Mesenchymal stem cell (in vitro differentiated cells and primary cell): ENCODE results near the gene PIK3IP1.

ENCODE experiments used
- DNase-seq: peaks from one replicate; pipeline ENCODE4 v3.0.0-alpha.2; 2013
- H2AFZ ChIP-seq: one replicate; pipeline ENCODE4 v1.6.1; 2013; ENCODE audit warnings: low read depth, mild to moderate bottlenecking, control low read depth, inconsistent platforms, low read length, moderate library complexity
- H2AK5ac ChIP-seq: 2 replicates; pipeline ENCODE4 v1.6.1; 2013; ENCODE audit warnings: low read length, moderate library complexity, mild to moderate bottlenecking, inconsistent platforms; ENCODE audit not compliant: severe bottlenecking
- H2BK120ac ChIP-seq: one replicate; pipeline ENCODE4 v1.6.1; 2013; ENCODE audit warnings: low read depth, mild to moderate bottlenecking, inconsistent platforms, low read length, moderate library complexity
- H2BK12ac ChIP-seq, 2 experiments: one replicate each; pipeline ENCODE4 v1.6.1; 2013; ENCODE audit warnings: inconsistent platforms in 2 of 2, low read length in 2 of 2, mild to moderate bottlenecking in 2 of 2, moderate library complexity in 2 of 2, control low read depth in 1 of 2
- H2BK15ac ChIP-seq: one replicate; pipeline ENCODE4 v1.6.1; 2013; ENCODE audit warnings: mild to moderate bottlenecking, low read depth, inconsistent platforms; ENCODE audit not compliant: poor library complexity, severe bottlenecking
- H2BK5ac ChIP-seq: 2 replicates; pipeline ENCODE4 v1.6.1; 2013; ENCODE audit warnings: low read depth, mild to moderate bottlenecking, low read length, control low read depth, inconsistent platforms; ENCODE audit not compliant: poor library complexity, severe bottlenecking
- H3K14ac ChIP-seq, 2 experiments: one replicate each; pipeline ENCODE4 v1.6.1; 2013; ENCODE audit warnings: inconsistent platforms in 2 of 2, low read length in 2 of 2, control low read depth in 1 of 2, mild to moderate bottlenecking in 1 of 2, moderate library complexity in 1 of 2
- H3K18ac ChIP-seq, 2 experiments: one replicate each; pipeline ENCODE4 v1.6.1; 2013; ENCODE audit warnings: inconsistent platforms in 2 of 2, low read length in 2 of 2, control low read depth in 1 of 2, low read depth in 1 of 2, mild to moderate bottlenecking in 1 of 2
- H3K23ac ChIP-seq, 2 experiments: one replicate each; pipeline ENCODE4 v1.6.1; 2013; ENCODE audit warnings: inconsistent platforms in 2 of 2, low read length in 2 of 2, mild to moderate bottlenecking in 2 of 2, moderate library complexity in 2 of 2, control low read depth in 1 of 2
- H3K27ac ChIP-seq: 2 replicates; pipeline ENCODE4 v1.5.1; 2013; ENCODE audit warnings: mild to moderate bottlenecking, moderate library complexity, low read length, control low read depth, inconsistent platforms; ENCODE audit not compliant: poor library complexity, severe bottlenecking
- H3K27me3 ChIP-seq, 2 experiments: 2 replicates each; pipeline versions ENCODE4 v1.6.1 to v1.7.0; 2013; ENCODE audit warnings: low read length in 2 of 2, mild to moderate bottlenecking in 2 of 2, moderate library complexity in 2 of 2, control low read depth in 1 of 2, inconsistent platforms in 1 of 2; ENCODE audit not compliant: control insufficient read depth in 1 of 2, insufficient read depth in 1 of 2
- H3K36me3 ChIP-seq, 2 experiments: 2 replicates each; pipeline versions ENCODE4 v1.6.1 to v1.7.0; 2013; ENCODE audit warnings: low read length in 2 of 2, control low read depth in 1 of 2, inconsistent platforms in 1 of 2, low read depth in 1 of 2, mild to moderate bottlenecking in 1 of 2; ENCODE audit not compliant: insufficient read depth in 2 of 2, control insufficient read depth in 1 of 2
- H3K4ac ChIP-seq, 2 experiments: one replicate each; pipeline ENCODE4 v1.6.1; 2013; ENCODE audit warnings: inconsistent platforms in 2 of 2, low read length in 2 of 2, mild to moderate bottlenecking in 2 of 2, moderate library complexity in 2 of 2, control low read depth in 1 of 2, low read depth in 1 of 2
- H3K4me1 ChIP-seq: 2 replicates; pipeline ENCODE4 v1.6.1; 2013; ENCODE audit warnings: low read depth, low read length, control low read depth; ENCODE audit not compliant: control insufficient read depth, insufficient read depth
- H3K4me2 ChIP-seq: 2 replicates; pipeline ENCODE4 v1.6.1; 2013; ENCODE audit warnings: low read length, mild to moderate bottlenecking, inconsistent platforms; ENCODE audit not compliant: poor library complexity, severe bottlenecking
- H3K4me3 ChIP-seq, 2 experiments: 2 replicates each; pipeline versions ENCODE4 v1.5.1 to v1.7.0; 2013; ENCODE audit warnings: low read length in 2 of 2, mild to moderate bottlenecking in 2 of 2, control low read depth in 1 of 2, low read depth in 1 of 2; ENCODE audit not compliant: insufficient read depth in 1 of 2
- H3K79me1 ChIP-seq: replicated peaks from 2 replicates; pipeline ENCODE4 v1.6.1; 2013; ENCODE audit warnings: mild to moderate bottlenecking, control low read depth, low read length, inconsistent platforms; ENCODE audit not compliant: poor library complexity, severe bottlenecking
- H3K9ac ChIP-seq: 2 replicates; pipeline ENCODE4 v1.7.0; 2013; ENCODE audit warnings: mild to moderate bottlenecking, low read length, moderate library complexity
- H3K9me3 ChIP-seq: 2 replicates; pipeline ENCODE4 v1.7.0; 2013; ENCODE audit warnings: mild to moderate bottlenecking, low read length; ENCODE audit not compliant: control insufficient read depth
- H4K8ac ChIP-seq: one replicate; pipeline ENCODE4 v1.6.1; 2013; ENCODE audit warnings: inconsistent platforms, mild to moderate bottlenecking, low read length, moderate library complexity
- H4K91ac ChIP-seq: one replicate; pipeline ENCODE4 v1.6.1; 2013; ENCODE audit warnings: mild to moderate bottlenecking, low read length, inconsistent platforms
- WGBS: methylation state at CpG from one replicate; pipeline ENCODE4 v1.1.7; 2013; ENCODE audit warnings: mixed read lengths; 5-methylcytosine and 5-hydroxymethylcytosine counted together

Gene PIK3IP1

DNA sequence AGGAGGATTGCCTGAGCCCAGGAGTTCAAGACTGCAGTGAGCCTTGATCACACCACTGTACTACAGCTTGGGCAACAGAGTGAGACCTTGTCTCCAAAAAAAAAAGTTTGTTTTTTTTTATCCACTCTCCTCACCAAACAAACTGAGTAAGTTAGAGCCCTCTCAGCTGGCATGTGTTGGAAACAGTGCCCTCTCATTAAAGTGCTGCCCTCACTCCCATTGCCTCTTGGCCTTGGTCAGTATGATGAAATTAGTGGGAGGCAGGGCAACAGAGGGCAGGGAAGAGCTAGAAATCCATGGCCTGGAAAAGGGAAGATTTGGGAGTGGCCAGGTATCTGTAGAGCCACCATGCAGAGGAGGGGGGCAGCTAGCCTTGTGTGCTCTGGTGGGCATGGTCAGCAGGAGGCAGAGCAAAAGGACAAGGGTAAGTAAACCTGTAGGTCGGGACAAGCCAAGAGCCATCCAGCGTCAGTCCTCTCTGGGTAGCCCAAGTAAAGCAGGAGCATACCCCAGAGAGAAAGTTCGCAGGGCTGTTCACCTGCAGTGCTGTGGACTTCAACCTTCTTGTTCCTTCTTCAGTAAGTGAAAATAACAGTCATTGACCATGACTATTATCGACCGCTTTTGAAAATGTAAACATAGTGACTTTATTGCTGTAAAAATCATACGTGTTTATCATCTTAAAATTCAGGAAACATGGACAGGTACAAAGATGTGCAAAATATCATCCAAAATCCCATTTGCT, 28.2 kb downstream of the PIK3IP1 start:
- Histone ChIP-seq H4K91ac (no peak overlapping the region), H3K27ac (no peak overlapping the region), H3K4ac (no peak overlapping the region), H3K36me3 (peaks cover 69 to 73% of the 10 kb centered on the region in 2 experiments), H3K4me2 (no peak overlapping the region), H3K4me3 (no peak overlapping the region), H3K9me3 (no peaks in the 10 kb centered on the region), H2BK15ac (no peak overlapping the region), H3K23ac (no peak overlapping the region), H3K9ac (no peak overlapping the region), H3K79me1 (peaks cover 30% of the 10 kb centered on the region), H2AFZ (no peak overlapping the region), H3K27me3 (no peaks in the 10 kb centered on the region), H2BK12ac (no peak overlapping the region), H2BK120ac (no peak overlapping the region), H2BK5ac (no peak overlapping the region), H4K8ac (no peak overlapping the region), H3K14ac (no peak overlapping the region), H3K4me1 (no peaks in the 10 kb centered on the region), H3K18ac (no peak overlapping the region), H2AK5ac (no peak overlapping the region)
- DNase-seq = no peak
- WGBS = 91% methylated on average over 6 of the region's 6 CpGs

- H3K4ac ChIP-seq = no peak overlapping the region
- no peak overlapping the region for H3K9ac ChIP-seq
- no peaks in the 10 kb centered on the region for H3K4me1 ChIP-seq
- WGBS = 95% methylated on average over 13 of the region's 13 CpGs
- H3K4me2 ChIP-seq = no peak overlapping the region
- H2BK15ac ChIP-seq = no peak overlapping the region
- no peak overlapping the region for H3K14ac ChIP-seq
- no peak overlapping the region for H3K4me3 ChIP-seq
- DNase-seq = no peak
- H3K36me3 ChIP-seq = peaks cover 63 to 72% of the 10 kb centered on the region in 2 experiments
- no peak overlapping the region for H2AFZ ChIP-seq
- H4K8ac ChIP-seq = no peak overlapping the region
- no peak overlapping the region for H3K18ac ChIP-seq
- no peak overlapping the region for H2BK5ac ChIP-seq
- H3K27me3 ChIP-seq = no peaks in the 10 kb centered on the region
- H3K27ac ChIP-seq = no peak overlapping the region
- no peak overlapping the region for H2BK120ac ChIP-seq
- H3K9me3 ChIP-seq = no peaks in the 10 kb centered on the region
- peaks cover 40% of the 10 kb centered on the region for H3K79me1 ChIP-seq
- H2BK12ac ChIP-seq = no peak overlapping the region
- H3K23ac ChIP-seq = no peak overlapping the region
- H4K91ac ChIP-seq = no peak overlapping the region
- no peak overlapping the region for H2AK5ac ChIP-seq
These were observed 29.8 kb downstream of the PIK3IP1 start for GRCh38 chr22:31262312-31263133.

GRCh38 chr22:31260474-31260856, 31.8 kb downstream of the PIK3IP1 start:
- Histone ChIP-seq H3K4me3 (no peak overlapping the region), H4K8ac (no peak overlapping the region), H2AFZ (no peak overlapping the region), H3K9me3 (no peaks in the 10 kb centered on the region), H3K23ac (no peak overlapping the region), H3K27ac (no peak overlapping the region), H3K36me3 (peaks cover 47 to 54% of the 10 kb centered on the region in 2 experiments), H2BK120ac (no peak overlapping the region), H3K4me1 (no peaks in the 10 kb centered on the region), H3K27me3 (no peaks in the 10 kb centered on the region), H2BK15ac (no peak overlapping the region), H4K91ac (no peak overlapping the region), H2AK5ac (no peak overlapping the region), H3K4ac (no peak overlapping the region), H2BK12ac (no peak overlapping the region), H3K79me1 (peaks cover 39% of the 10 kb centered on the region), H2BK5ac (no peak overlapping the region), H3K18ac (no peak overlapping the region), H3K9ac (no peak overlapping the region), H3K14ac (no peak overlapping the region), H3K4me2 (no peak overlapping the region)
- 95% methylated on average over 3 of the region's 3 CpGs for WGBS
- DNase-seq = no peak

- no peaks in the 10 kb centered on the region for H3K4me1 ChIP-seq
- no peaks in the 10 kb centered on the region for H3K9me3 ChIP-seq
- no peak overlapping the region for H2BK120ac ChIP-seq
- H3K18ac ChIP-seq = no peak overlapping the region
- no peak overlapping the region for H4K8ac ChIP-seq
- no peak for DNase-seq
- no peak overlapping the region for H3K14ac ChIP-seq
- no peak overlapping the region for H3K23ac ChIP-seq
- H3K27me3 ChIP-seq = no peaks in the 10 kb centered on the region
- H2BK15ac ChIP-seq = no peak overlapping the region
- no peak overlapping the region for H3K4me2 ChIP-seq
- H3K4me3 ChIP-seq = no peak overlapping the region
- H2BK5ac ChIP-seq = no peak overlapping the region
- no peak overlapping the region for H3K9ac ChIP-seq
- no peak overlapping the region for H2AFZ ChIP-seq
- H2AK5ac ChIP-seq = no peak overlapping the region
- H3K79me1 ChIP-seq = peaks cover 44% of the 10 kb centered on the region
- 94% methylated on average over 8 of the region's 8 CpGs for WGBS
- no peak overlapping the region for H3K27ac ChIP-seq
- H2BK12ac ChIP-seq = no peak overlapping the region
- no peak overlapping the region for H3K4ac ChIP-seq
- H3K36me3 ChIP-seq = peaks cover 44 to 54% of the 10 kb centered on the region in 2 experiments
- H4K91ac ChIP-seq = no peak overlapping the region
These were observed 32.4 kb downstream of the PIK3IP1 start for GRCh38 chr22:31259798-31260473.
